Left lung (tissue), 10 donors: ENCODE measurements around the gene RAD21L1. TPM values are rescaled to one million over a fixed set of nuclear protein-coding genes. Genes with fewer than 3 reads are reported as not detected.

ENCODE experiments used
- ATAC-seq: fragments of 200-7000 bp; cut with Tn5 transposase; one replicate; pipeline ENCODE4 v1.9.1; 2020; ENCODE audit warnings: moderate library complexity
- DNase-seq, 4 donors: peaks; one replicate each; pipeline ENCODE4 v3.0.0-alpha.2; 2013 to 2020
- H3K27ac ChIP-seq, 2 donors: fragments of 200-600 bp; sonication (generic) in 1 of 2; one replicate each; pipeline versions ENCODE4 v1.5.0 to v1.8.0; 2020 to 2021
- H3K27me3 ChIP-seq, 2 donors: fragments of 200-600 bp; sonication (generic) in 1 of 2; one replicate each; pipeline versions ENCODE4 v1.5.0 to v1.8.0; 2020 to 2021
- H3K36me3 ChIP-seq, 2 donors: fragments of 200-600 bp; sonication (generic) in 1 of 2; one replicate each; pipeline versions ENCODE4 v1.5.0 to v1.8.0; 2020 to 2021
- H3K4me1 ChIP-seq, 2 donors: fragments of 200-600 bp; one replicate each; pipeline ENCODE4 v1.8.0; 2021
- H3K4me3 ChIP-seq, 2 donors: fragments of 200-600 bp; sonication (generic) in 1 of 2; one replicate each; pipeline versions ENCODE4 v1.5.0 to v1.8.0; 2020 to 2021; ENCODE audit warnings: mild to moderate bottlenecking in 1 of 2
- H3K9me3 ChIP-seq, 2 donors: fragments of 200-600 bp; sonication (generic) in 1 of 2; one replicate each; pipeline versions ENCODE4 v1.5.0 to v1.8.0; 2020 to 2021
- CTCF ChIP-seq, 2 donors: fragments of 200-600 bp; sonication (generic) in 1 of 2; IDR thresholded peaks; one replicate each; pipeline versions ENCODE4 v1.5.0 to v1.8.0; 2021; ENCODE audit warnings: antibody characterized with exemption in 2 of 2
- intact Hi-C, 2 donors: fragments of 100-400 bp; cut with DNase I; formaldehyde crosslinking; loops; one replicate each; pipeline versions ENCODE4 v1.11.2 to v1.14.2; 2022
- polyA plus RNA-seq, 6 donors: library from polyadenylated mRNA; unstranded; fragments of 120-200 nt; gene quantifications; one replicate each; pipeline ENCODE4 v1.2.1, GENCODE V29; 2013; ENCODE audit not compliant: insufficient read length in 6 of 6
- total RNA-seq, 2 donors: library from RNA; stranded (reverse); fragmentation: NEBNext Ultra II Directional; extraction: Animal tissue kit (Norgen Biotek cat#: 25700); gene quantifications; one replicate each; pipeline ENCODE4 v1.2.1, GENCODE V29; 2021
- donor health status: DM: no; HTN: yes; CAD: no.
- donor health status: DM: no; HTN: no; CAD: no.

The RAD21L1 gene
- total and polyA plus RNA-seq, 8 donors: not detected

- TF ChIP-seq CTCF (IDR thresholded peaks at IDR 0.05): peak; percentile 27 to 44
- Histone ChIP-seq H3K27me3 (peaks cover 10 to 46% of the 10 kb centered on the region in 2 donors), H3K36me3 (peaks cover 0 to 4% of the 10 kb centered on the region in 2 donors), H3K4me1 (peaks cover 5 to 13% of the 10 kb centered on the region in 2 donors), H3K9me3 (no peaks in the 10 kb centered on the region), H3K27ac (no peak overlapping the region), H3K4me3 (peak overlapping the region; percentile 35 to 41)
- ATAC-seq (peak; percentile 85), DNase-seq (peak in 1 of 4 donors; percentile 64)
- intact Hi-C loops: no loop called here
These were observed 40.0 kb upstream of the RAD21L1 start for GRCh38 chr20:1185790-1186334.

GRCh38 chr20:1186367-1186991 is 39.4 kb upstream of the RAD21L1 start:
- DNase-seq (no peak), ATAC-seq (no peak)
- no peak overlapping the region for H3K4me3 ChIP-seq
- no peaks in the 10 kb centered on the region for H3K36me3 ChIP-seq
- no peak for TF ChIP-seq CTCF (IDR thresholded peaks at IDR 0.05)
- H3K9me3 ChIP-seq: no peaks in the 10 kb centered on the region
- H3K4me1 ChIP-seq: peaks cover 5 to 13% of the 10 kb centered on the region in 2 donors
- H3K27me3 ChIP-seq: peaks cover 10 to 46% of the 10 kb centered on the region in 2 donors
- intact Hi-C loops: no loop called here
- H3K27ac ChIP-seq: no peak overlapping the region

GRCh38 chr20:1187605-1188171 is 38.2 kb upstream of the RAD21L1 start:
- no peak overlapping the region for H3K4me3 ChIP-seq
- no peak for TF ChIP-seq CTCF (IDR thresholded peaks at IDR 0.05)
- H3K4me1 ChIP-seq: peaks cover 5 to 13% of the 10 kb centered on the region in 2 donors
- ATAC-seq (no peak), DNase-seq (no peak)
- no peaks in the 10 kb centered on the region for H3K9me3 ChIP-seq
- H3K27me3 ChIP-seq: peaks cover 10 to 43% of the 10 kb centered on the region in 2 donors
- intact Hi-C loops: no loop called here
- H3K27ac ChIP-seq: peak overlapping the region in 1 of 2 donors; percentile 33
- no peaks in the 10 kb centered on the region for H3K36me3 ChIP-seq

GRCh38 chr20:1188347-1188746 is 37.5 kb upstream of the RAD21L1 start:
- no peak for TF ChIP-seq CTCF (IDR thresholded peaks at IDR 0.05)
- intact Hi-C loops: no loop called here
- Histone ChIP-seq H3K27me3 (peaks cover 10 to 39% of the 10 kb centered on the region in 2 donors), H3K4me3 (no peak overlapping the region), H3K27ac (no peak overlapping the region), H3K9me3 (no peaks in the 10 kb centered on the region), H3K4me1 (peaks cover 5 to 13% of the 10 kb centered on the region in 2 donors), H3K36me3 (no peaks in the 10 kb centered on the region)
- ATAC-seq: no peak
- no peak for DNase-seq

GRCh38 chr20:1189827-1190226 is 36.0 kb upstream of the RAD21L1 start:
- intact Hi-C loops: no loop called here
- Histone ChIP-seq H3K9me3 (no peaks in the 10 kb centered on the region), H3K4me1 (peaks cover 5 to 12% of the 10 kb centered on the region in 2 donors), H3K27me3 (peaks cover 3 to 24% of the 10 kb centered on the region in 2 donors), H3K27ac (no peak overlapping the region), H3K4me3 (no peak overlapping the region), H3K36me3 (no peaks in the 10 kb centered on the region)
- TF ChIP-seq CTCF (IDR thresholded peaks at IDR 0.05): no peak
- ATAC-seq (no peak), DNase-seq (no peak)
